Ovary (tissue), 9 donors: ENCODE data around the gene TDRD9. TPM values are rescaled to one million over a fixed set of nuclear protein-coding genes. Genes with fewer than 3 reads are reported as not detected.
"Not testable (repeated sequence)": the region's sequence is repeated elsewhere in the genome, so short reads cannot be mapped to it uniquely, and the experiment has no call there.

Experiments used
- DNase-seq, 5 donors: peaks; one replicate each; pipeline ENCODE4 v3.0.0-alpha.2; 2019 to 2020
- H3K27ac ChIP-seq, 2 donors: fragments of 200-600 bp; one replicate each; pipeline versions ENCODE4 v1.5.1 to v1.8.0; 2019 to 2022
- H3K27me3 ChIP-seq: fragments of 200-600 bp; one replicate; pipeline ENCODE4 v1.8.0; 2022
- H3K36me3 ChIP-seq: fragments of 200-600 bp; sonication (generic); one replicate; pipeline ENCODE4 v1.5.1; 2019
- H3K4me1 ChIP-seq: one replicate; pipeline ENCODE4 v1.8.1; 2013; ENCODE audit warnings: mild to moderate bottlenecking, moderate library complexity; ENCODE audit not compliant: insufficient read depth
- H3K4me3 ChIP-seq: fragments of 200-600 bp; sonication (generic); one replicate; pipeline ENCODE4 v1.5.1; 2017
- H3K9me3 ChIP-seq, 2 donors: fragments of 200-600 bp in 1 of 2; sonication (generic) in 1 of 2; one replicate each; pipeline versions ENCODE4 v1.5.1 to v1.8.1; 2013 to 2019; ENCODE audit warnings: mild to moderate bottlenecking in 1 of 2, moderate library complexity in 1 of 2
- CTCF ChIP-seq, 3 donors: fragments of 450-650 bp in 2 of 3; fragments of 200-600 bp in 1 of 3; IDR thresholded peaks; one replicate each; pipeline versions ENCODE4 v1.5.1 to v1.8.0; 2016 to 2022; ENCODE audit warnings: antibody characterized with exemption in 3 of 3, mild to moderate bottlenecking in 1 of 3
- EP300 ChIP-seq: sonication (generic); formaldehyde crosslinking; IDR thresholded peaks from one replicate; pipeline ENCODE4 v1.6.1; 2017; ENCODE audit warnings: antibody characterized with exemption
- POLR2A ChIP-seq: fragments of 450-650 bp; IDR thresholded peaks from one replicate; pipeline ENCODE4 v1.6.1; 2017; ENCODE audit warnings: antibody characterized with exemption, mild to moderate bottlenecking, moderate library complexity
- WGBS, 3 donors: extraction: QIAGEN DNeasy Blood & Tissue Kit in 1 of 3; methylation state at CpG; one replicate each; pipeline versions ENCODE4 v1.1.5 to v1.1.7; 2013 to 2017; 5-methylcytosine and 5-hydroxymethylcytosine counted together
- intact Hi-C, 4 donors: fragments of 100-400 bp; cut with DNase I; formaldehyde crosslinking; loops; one replicate each; pipeline versions ENCODE4 v1.11.0 to v1.15.1; 2022 to 2023
- polyA plus RNA-seq, 2 donors: library from polyadenylated mRNA; stranded (reverse); fragments of 200-250 nt in 1 of 2; fragments of 350-450 nt in 1 of 2; fragmentation: Illumina TruSeq in 1 of 2; extraction: RNeasy Lipid Tissue Mini Kit (QIAGEN cat#74804) in 1 of 2; gene quantifications; one replicate each; pipeline ENCODE4 v1.2.3, GENCODE V29; 2013 to 2014
- total RNA-seq, 7 donors: library from RNA; depleted of rRNA in 2 of 7; stranded (reverse); fragments of >200 nt in 2 of 7; fragmentation: NEBNext Ultra II Directional in 3 of 7; extraction: Animal tissue kit (Norgen Biotek cat#: 25700) in 3 of 7; gene quantifications; one replicate each; pipeline versions ENCODE4 v1.1.0 to v1.2.4, GENCODE V29; 2016 to 2023
- donor health status: DM: no; HTN: no; CAD: no; lungs with moderate emphysema.
- donor health status: DM: no; HTN: no; CAD: no.
- donor health status: Bipolar disorder and iron deficiency.
- donor health status: DM: yes; HTN: yes; CAD: no.
- donor health status: DM: no; HTN: no; CAD: no.
- donor health status: DM: yes; HTN: yes; CAD: no.

Gene TDRD9
- total and polyA plus RNA-seq, 9 donors: 0.23 to 5.1 (median 0.83) TPM

- DNase-seq: no peak
- Histone ChIP-seq H3K36me3 (no peaks in the 10 kb centered on the region), H3K4me1 (peaks cover 21% of the 10 kb centered on the region), H3K27ac (no peak overlapping the region), H3K27me3 (no peaks in the 10 kb centered on the region), H3K4me3 (no peak overlapping the region), H3K9me3 (no peaks in the 10 kb centered on the region)
- intact Hi-C loops: no loop called here
- WGBS, 3 donors: 83 to 93% (median 87%) methylated on average over 6 of the region's 6 CpGs
- TF ChIP-seq EP300: no peak
- TF ChIP-seq POLR2A: no peak
- TF ChIP-seq CTCF (IDR thresholded peaks at IDR 0.05): no peak
Observed at GRCh38 chr14:103887170-103887501, 41.1 kb upstream of the TDRD9 start.

GRCh38 chr14:103887557-103888115 lies 40.6 kb upstream of the TDRD9 start:
- H3K4me3 ChIP-seq: no peak overlapping the region
- H3K27me3 ChIP-seq: no peaks in the 10 kb centered on the region
- TF ChIP-seq CTCF (IDR thresholded peaks at IDR 0.05): no peak
- no peak for TF ChIP-seq EP300
- TF ChIP-seq POLR2A: no peak
- no peak overlapping the region for H3K27ac ChIP-seq
- H3K9me3 ChIP-seq: no peaks in the 10 kb centered on the region
- peaks cover 18% of the 10 kb centered on the region for H3K4me1 ChIP-seq
- intact Hi-C loops: no loop called here
- no peak for DNase-seq
- WGBS, 3 donors: 89 to 93% (median 91%) methylated on average over 9 to 10 of the region's 10 CpGs
- no peaks in the 10 kb centered on the region for H3K36me3 ChIP-seq

GRCh38 chr14:103889002-103889312 lies 39.3 kb upstream of the TDRD9 start:
- H3K27me3 ChIP-seq, H3K4me3 ChIP-seq, H3K9me3 ChIP-seq, DNase-seq, intact Hi-C loops, H3K36me3 ChIP-seq, H3K27ac ChIP-seq: not testable (repeated sequence)
- H3K4me1 ChIP-seq: peaks cover 11% of the 10 kb centered on the region
- WGBS, 3 donors: 94 to 99% (median 99%) methylated on average over 5 to 8 of the region's 8 CpGs

GRCh38 chr14:103889313-103890051 lies 38.8 kb upstream of the TDRD9 start:
- H3K4me1 ChIP-seq: peaks cover 11% of the 10 kb centered on the region
- H3K27me3 ChIP-seq: no peaks in the 10 kb centered on the region
- peak in 1 of 5 donors; percentile 57 for DNase-seq
- intact Hi-C loops: loop anchor here in 2 of 4 donors (10.0 kb wide), 1 partner anchor 85 kb away; no protein-coding TSS in a partner anchor
- no peak overlapping the region for H3K4me3 ChIP-seq
- H3K36me3 ChIP-seq: no peaks in the 10 kb centered on the region
- no peaks in the 10 kb centered on the region for H3K9me3 ChIP-seq
- 35 to 56% (median 41%) methylated on average over 29 to 31 of the region's 31 CpGs for WGBS, 3 donors
- no peak for TF ChIP-seq POLR2A
- TF ChIP-seq CTCF (IDR thresholded peaks at IDR 0.05): no peak
- TF ChIP-seq EP300: no peak
- no peak overlapping the region for H3K27ac ChIP-seq

GRCh38 chr14:103890052-103890371 lies 38.2 kb upstream of the TDRD9 start:
- Histone ChIP-seq H3K27me3 (no peaks in the 10 kb centered on the region), H3K36me3 (no peaks in the 10 kb centered on the region), H3K27ac (no peak overlapping the region), H3K4me1 (peaks cover 11% of the 10 kb centered on the region), H3K4me3 (no peak overlapping the region), H3K9me3 (no peaks in the 10 kb centered on the region)
- 61 to 80% (median 74%) methylated on average over 8 to 10 of the region's 10 CpGs for WGBS, 3 donors
- no peak for DNase-seq
- intact Hi-C loops: loop anchor here in 2 of 4 donors (10.0 kb wide), 1 partner anchor 85 kb away; no protein-coding TSS in a partner anchor
- no peak for TF ChIP-seq POLR2A
- no peak for TF ChIP-seq EP300
- no peak for TF ChIP-seq CTCF (IDR thresholded peaks at IDR 0.05)
